HCT116 (cell line): Measurements from ENCODE around the gene RINL. TPM values are rescaled to one million over a fixed set of nuclear protein-coding genes. Genes with fewer than 3 reads are reported as not detected.

Experiments
- ATAC-seq: fragments of 200-7000 bp; cut with Tn5 transposase; 2 replicates; pipeline ENCODE4 v1.9.1; 2020; ENCODE audit warnings: mild to moderate bottlenecking, moderate library complexity
- BruUV-seq: library from RNA; stranded (reverse); fragments of 400-500 nt; replicated peaks from 2 replicates; lab custom pipeline; 2021; lab: Mats Ljungman, UMichigan
- CTCF ChIA-PET: fragments of 300-600 bp; sonication (Branson Sonifier 250); formaldehyde crosslinking; loops from one replicate; lab custom pipeline; 2021; ENCODE audit warnings: antibody characterized with exemption; lab: Charles Lee
- POLR2A ChIA-PET: fragments of 300-600, 350-600 bp; sonication (Branson Sonifier 250); formaldehyde crosslinking; loops from one replicate; lab custom pipeline; 2021; ENCODE audit warnings: antibody characterized with exemption; lab: Charles Lee
- RAD21 ChIA-PET, 2 experiments: fragments of 300-600 bp; sonication (Branson Sonifier 250); formaldehyde crosslinking; loops; one replicate each; lab custom pipeline; 2023; ENCODE audit warnings: low total read pairs in 2 of 2; ENCODE audit not compliant: uncharacterized antibody in 2 of 2, unreplicated experiment in 2 of 2, low non-redundant PET in 1 of 2; lab: Charles Lee
- DNase-seq: peaks from one replicate; pipeline ENCODE4 v3.0.0-alpha.2; 2010; ENCODE audit warnings: low read depth, low spot score
- H2AFZ ChIP-seq: fragments of 200-600 bp; shearing (Covaris generic), sonication (generic); 2 replicates; pipeline ENCODE4 v1.6.1; 2017; ENCODE audit warnings: low read depth, mixed run types, mixed read lengths, antibody characterized with exemption, low read length; ENCODE audit not compliant: poor library complexity, severe bottlenecking
- H3K27ac ChIP-seq: 2 replicates; pipeline ENCODE4 v1.5.1; 2012; ENCODE audit warnings: low read depth, low read length
- H3K27me3 ChIP-seq: fragments of 200-600 bp; sonication (generic); 2 replicates; pipeline ENCODE4 v1.6.1; 2016; ENCODE audit warnings: mixed run types, low read length, mixed read lengths; ENCODE audit not compliant: insufficient read depth
- H3K36me3 ChIP-seq, 2 experiments: fragments of 200-500 bp in 1 of 2; fragments of 200-600 bp in 1 of 2; sonication (Bioruptor generic) in 1 of 2; sonication (generic) in 1 of 2; 2 replicates each; pipeline versions ENCODE4 v1.5.1 to v1.6.1; 2014 to 2016; ENCODE audit warnings: low read length in 2 of 2, inconsistent platforms in 1 of 2, mixed read lengths in 1 of 2, mixed run types in 1 of 2; ENCODE audit not compliant: insufficient read depth in 2 of 2, control insufficient read depth in 1 of 2
- H3K4me1 ChIP-seq, 2 experiments: fragments of 200-600 bp in 1 of 2; sonication (generic) in 1 of 2; 2 replicates each; pipeline versions ENCODE4 v1.5.1 to v1.6.1; 2012 to 2017; ENCODE audit warnings: low read length in 2 of 2, inconsistent platforms in 1 of 2, mild to moderate bottlenecking in 1 of 2, mixed read lengths in 1 of 2, mixed run types in 1 of 2, moderate library complexity in 1 of 2; ENCODE audit not compliant: insufficient read depth in 2 of 2, control insufficient read depth in 1 of 2
- H3K4me2 ChIP-seq: fragments of 200-600 bp; sonication (generic); 2 replicates; pipeline ENCODE4 v1.6.1; 2017; ENCODE audit warnings: mixed run types, low read length, mixed read lengths
- H3K4me3 ChIP-seq, 2 experiments: fragments of 200-600 bp in 1 of 2; sonication (generic) in 1 of 2; replicated peaks in 1 of 2; 2 replicates each; pipeline ENCODE4 v1.5.1; 2011 to 2016; ENCODE audit warnings: low read length in 2 of 2, control low read depth in 1 of 2, low read depth in 1 of 2, mild to moderate bottlenecking in 1 of 2, mixed read lengths in 1 of 2, mixed run types in 1 of 2
- H3K79me2 ChIP-seq: fragments of 200-600 bp; sonication (generic); 2 replicates; pipeline ENCODE4 v1.6.1; 2017; ENCODE audit warnings: mild to moderate bottlenecking, mixed run types, low read length, moderate library complexity, mixed read lengths; ENCODE audit not compliant: insufficient read depth
- H3K9ac ChIP-seq: fragments of 200-600 bp; sonication (generic); 2 replicates; pipeline ENCODE4 v1.6.1; 2016; ENCODE audit warnings: low read length, mixed read lengths
- H3K9me2 ChIP-seq: fragments of 200-600 bp; sonication (generic), shearing (Covaris generic); 2 replicates; pipeline ENCODE4 v1.6.1; 2017; ENCODE audit warnings: mixed run types, mild to moderate bottlenecking, moderate library complexity; ENCODE audit not compliant: insufficient read depth
- H3K9me3 ChIP-seq, 2 experiments: fragments of 200-500 bp in 1 of 2; fragments of 200-600 bp in 1 of 2; sonication (Bioruptor generic) in 1 of 2; sonication (generic) in 1 of 2; 2 replicates each; pipeline ENCODE4 v1.6.1; 2014 to 2017; ENCODE audit warnings: low read length in 2 of 2, mixed read lengths in 2 of 2, inconsistent platforms in 1 of 2, low read depth in 1 of 2, mild to moderate bottlenecking in 1 of 2, mixed run types in 1 of 2, moderate library complexity in 1 of 2; ENCODE audit not compliant: control insufficient read depth in 1 of 2, insufficient read depth in 1 of 2
- H4K20me1 ChIP-seq: fragments of 200-600 bp; sonication (generic), shearing (Covaris generic); 2 replicates; pipeline ENCODE4 v1.6.1; 2017; ENCODE audit warnings: mixed run types, mild to moderate bottlenecking, moderate library complexity; ENCODE audit not compliant: insufficient read depth
- CEBPB ChIP-seq: IDR thresholded peaks from 2 replicates; pipeline ENCODE4 v1.6.1; 2012; ENCODE audit warnings: low read depth
- ELF1 ChIP-seq: IDR thresholded peaks from 2 replicates; pipeline ENCODE4 v1.6.1; 2012; ENCODE audit warnings: low read depth, borderline replicate concordance
- EZH2phosphoT487 ChIP-seq: fragments of 200-600 bp; IDR thresholded peaks from 2 replicates; pipeline ENCODE4 v1.6.1; 2018; ENCODE audit warnings: antibody characterized with exemption, borderline replicate concordance
- FOSL1 ChIP-seq: IDR thresholded peaks from 2 replicates; pipeline ENCODE4 v1.6.1; 2012; ENCODE audit warnings: low read depth
- JUND ChIP-seq: IDR thresholded peaks from 2 replicates; pipeline ENCODE4 v1.6.1; 2012
- POLR2AphosphoS5 ChIP-seq: IDR thresholded peaks from 2 replicates; pipeline ENCODE4 v1.6.1; 2011; ENCODE audit warnings: mild to moderate bottlenecking, low read depth, low read length, moderate library complexity
- SIN3A ChIP-seq: IDR thresholded peaks from 2 replicates; pipeline ENCODE4 v1.6.1; 2012; ENCODE audit warnings: low read depth
- SP1 ChIP-seq: IDR thresholded peaks from 2 replicates; pipeline ENCODE4 v1.6.1; 2012; ENCODE audit warnings: low read depth
- SRF ChIP-seq: IDR thresholded peaks from 2 replicates; pipeline ENCODE4 v1.6.1; 2012; ENCODE audit warnings: low read depth
- YY1 ChIP-seq: IDR thresholded peaks from 2 replicates; pipeline ENCODE4 v1.6.1; 2011; ENCODE audit warnings: low read length, low read depth, moderate library complexity, mild to moderate bottlenecking; ENCODE audit not compliant: insufficient replicate concordance; ENCODE audit errors: extremely low read depth
- ZNF274 ChIP-seq: fragments of 200-500 bp; sonication (Bioruptor generic); IDR thresholded peaks from 2 replicates; pipeline ENCODE4 v1.6.1; 2014; ENCODE audit warnings: mild to moderate bottlenecking, low read depth, low read length, inconsistent platforms
- intact Hi-C: fragments of 100-400 bp; cut with micrococcal nuclease; formaldehyde crosslinking; loops from 2 replicates; pipeline ENCODE4 v1.10.0; 2022
- total RNA-seq: library from RNA; stranded (reverse); gene quantifications from one replicate; pipeline ENCODE4 v1.2.1, GENCODE V29; 2021; ENCODE audit not compliant: unreplicated experiment
- TF ChIP-seq, protein P1 (sequence below): IDR thresholded peaks from 2 replicates; pipeline ENCODE4 v1.6.1; 2012; ENCODE audit warnings: low read depth
- TF ChIP-seq, protein P2 (sequence below): IDR thresholded peaks from 2 replicates; pipeline ENCODE4 v1.6.1; 2012
- TF ChIP-seq, protein P3 (sequence below), 3 experiments: fragments of 200-600 bp in 1 of 3; sonication (generic) in 1 of 3; IDR thresholded peaks in 2 of 3; conservative IDR thresholded peaks in 1 of 3; 2 replicates each; pipeline ENCODE4 v1.5.1; 2012 to 2017; ENCODE audit warnings: low read depth in 2 of 3, low read length in 2 of 3, antibody characterized with exemption in 1 of 3, borderline replicate concordance in 1 of 3, control low read depth in 1 of 3, mild to moderate bottlenecking in 1 of 3, mixed read lengths in 1 of 3, mixed run types in 1 of 3, moderate library complexity in 1 of 3; ENCODE audit not compliant: insufficient read depth in 1 of 3

The RINL gene
- total RNA-seq, 1 experiment from 2014 or later, result 28.6 TPM

DNA sequence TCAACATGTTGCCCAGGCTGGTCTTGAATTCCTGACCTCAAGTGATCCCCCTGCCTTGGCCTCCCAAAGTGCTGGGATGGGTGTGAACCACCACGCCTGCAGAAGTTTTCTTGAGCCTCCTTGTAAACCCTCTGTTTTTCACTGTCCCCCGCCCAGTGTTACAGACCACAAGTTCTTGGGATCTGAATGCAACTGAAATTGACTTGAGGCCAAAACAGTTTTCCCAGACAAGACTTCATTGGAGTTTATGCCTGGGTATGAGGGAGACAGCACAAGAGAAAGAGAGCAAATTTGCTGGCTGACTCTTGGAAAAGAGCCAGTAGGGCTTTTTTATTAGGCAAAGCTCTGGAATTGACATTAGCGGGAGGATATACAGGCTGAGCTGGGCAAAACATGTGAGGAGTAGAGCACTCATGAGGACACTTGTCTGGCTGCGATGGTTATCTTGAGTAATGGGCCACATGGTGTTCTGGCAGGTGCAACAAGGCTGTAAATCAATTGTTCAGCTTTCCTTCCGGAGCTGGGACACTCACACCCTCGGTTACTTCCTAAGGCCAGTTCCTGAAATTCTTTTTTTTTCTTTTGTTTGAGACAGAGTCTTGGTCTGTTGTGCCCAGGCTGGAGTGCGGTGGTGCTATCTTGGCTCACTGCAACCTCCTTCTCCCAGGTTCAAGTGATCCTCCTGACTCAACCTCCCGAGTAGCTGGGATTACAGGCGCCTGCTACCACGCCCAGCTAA is 15.6 kb downstream of the RINL start:
- no peak for DNase-seq
- POLR2A ChIA-PET, result interaction anchor here (1.1 to 2.5 kb wide), 3 partner anchors 10 to 40 kb away, joined by 3 to 12 read pairs (median 6); partner anchors contain the start of gene RINL
- ATAC-seq, result no peak
- no peak overlapping the region for H2AFZ ChIP-seq
- no peaks in the 10 kb centered on the region for H3K27me3 ChIP-seq
- no peaks in the 10 kb centered on the region for H3K9me2 ChIP-seq
- CTCF ChIA-PET, result no interaction called here
- H4K20me1 ChIP-seq, result no peaks in the 10 kb centered on the region
- RAD21 ChIA-PET, result no interaction called here
- no peaks in the 10 kb centered on the region for H3K79me2 ChIP-seq
- H3K27ac ChIP-seq, result no peak overlapping the region
- H3K4me3 ChIP-seq, result no peak overlapping the region
- H3K9ac ChIP-seq, result no peak overlapping the region
- H3K4me2 ChIP-seq, result no peak overlapping the region
- intact Hi-C loops, result no loop called here
- peaks cover 3 to 20% of the 10 kb centered on the region in 2 experiments; a peak in 3 of 4 replicates for H3K4me1 ChIP-seq
- H3K36me3 ChIP-seq, result no peaks in the 10 kb centered on the region
- no TSS peak for BruUV-seq
- no peaks in the 10 kb centered on the region for H3K9me3 ChIP-seq
- TF ChIP-seq, protein P1, sequence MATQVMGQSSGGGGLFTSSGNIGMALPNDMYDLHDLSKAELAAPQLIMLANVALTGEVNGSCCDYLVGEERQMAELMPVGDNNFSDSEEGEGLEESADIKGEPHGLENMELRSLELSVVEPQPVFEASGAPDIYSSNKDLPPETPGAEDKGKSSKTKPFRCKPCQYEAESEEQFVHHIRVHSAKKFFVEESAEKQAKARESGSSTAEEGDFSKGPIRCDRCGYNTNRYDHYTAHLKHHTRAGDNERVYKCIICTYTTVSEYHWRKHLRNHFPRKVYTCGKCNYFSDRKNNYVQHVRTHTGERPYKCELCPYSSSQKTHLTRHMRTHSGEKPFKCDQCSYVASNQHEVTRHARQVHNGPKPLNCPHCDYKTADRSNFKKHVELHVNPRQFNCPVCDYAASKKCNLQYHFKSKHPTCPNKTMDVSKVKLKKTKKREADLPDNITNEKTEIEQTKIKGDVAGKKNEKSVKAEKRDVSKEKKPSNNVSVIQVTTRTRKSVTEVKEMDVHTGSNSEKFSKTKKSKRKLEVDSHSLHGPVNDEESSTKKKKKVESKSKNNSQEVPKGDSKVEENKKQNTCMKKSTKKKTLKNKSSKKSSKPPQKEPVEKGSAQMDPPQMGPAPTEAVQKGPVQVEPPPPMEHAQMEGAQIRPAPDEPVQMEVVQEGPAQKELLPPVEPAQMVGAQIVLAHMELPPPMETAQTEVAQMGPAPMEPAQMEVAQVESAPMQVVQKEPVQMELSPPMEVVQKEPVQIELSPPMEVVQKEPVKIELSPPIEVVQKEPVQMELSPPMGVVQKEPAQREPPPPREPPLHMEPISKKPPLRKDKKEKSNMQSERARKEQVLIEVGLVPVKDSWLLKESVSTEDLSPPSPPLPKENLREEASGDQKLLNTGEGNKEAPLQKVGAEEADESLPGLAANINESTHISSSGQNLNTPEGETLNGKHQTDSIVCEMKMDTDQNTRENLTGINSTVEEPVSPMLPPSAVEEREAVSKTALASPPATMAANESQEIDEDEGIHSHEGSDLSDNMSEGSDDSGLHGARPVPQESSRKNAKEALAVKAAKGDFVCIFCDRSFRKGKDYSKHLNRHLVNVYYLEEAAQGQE, result no peak
- TF ChIP-seq ELF1 (no peak), CEBPB (no peak), POLR2AphosphoS5 (no peak), ZNF274 (no peak), YY1 (no peak), SRF (no peak), SIN3A (no peak), FOSL1 (no peak), JUND (no peak), SP1 (no peak), EZH2phosphoT487 (no peak)
- TF ChIP-seq, protein P2, sequence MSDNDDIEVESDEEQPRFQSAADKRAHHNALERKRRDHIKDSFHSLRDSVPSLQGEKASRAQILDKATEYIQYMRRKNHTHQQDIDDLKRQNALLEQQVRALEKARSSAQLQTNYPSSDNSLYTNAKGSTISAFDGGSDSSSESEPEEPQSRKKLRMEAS, result no peak
- TF ChIP-seq, protein P3, sequence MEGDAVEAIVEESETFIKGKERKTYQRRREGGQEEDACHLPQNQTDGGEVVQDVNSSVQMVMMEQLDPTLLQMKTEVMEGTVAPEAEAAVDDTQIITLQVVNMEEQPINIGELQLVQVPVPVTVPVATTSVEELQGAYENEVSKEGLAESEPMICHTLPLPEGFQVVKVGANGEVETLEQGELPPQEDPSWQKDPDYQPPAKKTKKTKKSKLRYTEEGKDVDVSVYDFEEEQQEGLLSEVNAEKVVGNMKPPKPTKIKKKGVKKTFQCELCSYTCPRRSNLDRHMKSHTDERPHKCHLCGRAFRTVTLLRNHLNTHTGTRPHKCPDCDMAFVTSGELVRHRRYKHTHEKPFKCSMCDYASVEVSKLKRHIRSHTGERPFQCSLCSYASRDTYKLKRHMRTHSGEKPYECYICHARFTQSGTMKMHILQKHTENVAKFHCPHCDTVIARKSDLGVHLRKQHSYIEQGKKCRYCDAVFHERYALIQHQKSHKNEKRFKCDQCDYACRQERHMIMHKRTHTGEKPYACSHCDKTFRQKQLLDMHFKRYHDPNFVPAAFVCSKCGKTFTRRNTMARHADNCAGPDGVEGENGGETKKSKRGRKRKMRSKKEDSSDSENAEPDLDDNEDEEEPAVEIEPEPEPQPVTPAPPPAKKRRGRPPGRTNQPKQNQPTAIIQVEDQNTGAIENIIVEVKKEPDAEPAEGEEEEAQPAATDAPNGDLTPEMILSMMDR (IDR thresholded peaks at IDR 0.05 in 2 of 3, conservative IDR thresholded peaks at IDR 0.05 in 1 of 3; ENCODE audit: borderline replicate concordance in 1 of 3, insufficient read depth in 1 of 3, low read depth in 2 of 3, low read length in 2 of 3), result no peak
